SU-DHL-6 (cell line): ENCODE results near the gene ACSM6.

Experiments used
- H2AFZ ChIP-seq: fragments of 200-600 bp; sonication (generic); 2 replicates; pipeline ENCODE4 v1.6.1; 2014; ENCODE audit warnings: low read depth, mild to moderate bottlenecking, moderate library complexity, mixed read lengths, antibody characterized with exemption, low read length; ENCODE audit not compliant: severe bottlenecking
- H3F3A ChIP-seq: fragments of 200-600 bp; shearing (Covaris generic); 2 replicates; pipeline ENCODE4 v1.6.0; 2016; ENCODE audit warnings: antibody characterized with exemption, mild to moderate bottlenecking; ENCODE audit not compliant: insufficient read depth
- H3K27ac ChIP-seq: fragments of 200-600 bp; sonication (generic); 2 replicates; pipeline ENCODE4 v1.5.1; 2016; ENCODE audit warnings: low read depth, mild to moderate bottlenecking, low read length, moderate library complexity, mixed read lengths
- H3K27me3 ChIP-seq: fragments of 200-600 bp; sonication (generic), shearing (Covaris generic); 2 replicates; pipeline ENCODE4 v1.6.0; 2014; ENCODE audit warnings: mild to moderate bottlenecking, low read length
- H3K36me3 ChIP-seq: fragments of 200-600 bp; sonication (generic); 2 replicates; pipeline ENCODE4 v1.6.1; 2014; ENCODE audit warnings: mild to moderate bottlenecking, low read length, mixed read lengths
- H3K4me2 ChIP-seq: fragments of 300-600, 200-600 bp; shearing (Covaris generic), sonication (generic); 2 replicates; pipeline ENCODE4 v1.6.0; 2014; ENCODE audit warnings: low read length, low read depth, mild to moderate bottlenecking; ENCODE audit not compliant: poor library complexity, severe bottlenecking
- H3K4me3 ChIP-seq: fragments of 200-600 bp; sonication (generic); 2 replicates; pipeline ENCODE4 v1.5.1; 2014; ENCODE audit warnings: antibody characterized with exemption, low read length, mild to moderate bottlenecking, mixed read lengths; ENCODE audit not compliant: insufficient read depth, poor library complexity, severe bottlenecking
- H3K79me2 ChIP-seq: fragments of 200-600 bp; sonication (generic); 2 replicates; pipeline ENCODE4 v1.6.1; 2014; ENCODE audit warnings: mild to moderate bottlenecking, low read length, moderate library complexity; ENCODE audit not compliant: insufficient read depth
- H3K9ac ChIP-seq: fragments of 200-600 bp; sonication (generic); 2 replicates; pipeline ENCODE4 v1.7.0; 2014; ENCODE audit warnings: mild to moderate bottlenecking, low read length
- H3K9me2 ChIP-seq: fragments of 200-600 bp; sonication (generic); replicated peaks from 2 replicates; pipeline ENCODE4 v1.6.1; 2014; ENCODE audit warnings: low read length; ENCODE audit not compliant: insufficient read depth
- H3K9me3 ChIP-seq: fragments of 200-600 bp; sonication (generic); 2 replicates; pipeline ENCODE4 v1.6.1; 2014; ENCODE audit warnings: low read length, mixed read lengths; ENCODE audit not compliant: insufficient read depth
- H4K20me1 ChIP-seq: fragments of 200-600 bp; sonication (generic); 2 replicates; pipeline ENCODE4 v1.6.1; 2014; ENCODE audit warnings: low read depth, mild to moderate bottlenecking, antibody characterized with exemption, low read length, moderate library complexity, mixed read lengths
- CTCF ChIP-seq: fragments of 200-600 bp; sonication (generic); IDR thresholded peaks from one replicate; pipeline ENCODE4 v1.5.1; 2017; ENCODE audit warnings: antibody characterized with exemption, mild to moderate bottlenecking, low read length, moderate library complexity; ENCODE audit not compliant: insufficient read depth, poor library complexity, severe bottlenecking
- EZH2phosphoT487 ChIP-seq: fragments of 200-600 bp; sonication (generic), shearing (Covaris generic); conservative IDR thresholded peaks from 2 replicates; pipeline ENCODE4 v1.6.1; 2018; ENCODE audit warnings: mild to moderate bottlenecking, antibody characterized with exemption, low read length, moderate library complexity, mixed read lengths

ACSM6 gene

GRCh38 chr10:95257849-95258248 lies 63.8 kb downstream of the ACSM6 start:
- H3K36me3 ChIP-seq = no peaks in the 10 kb centered on the region
- no peak overlapping the region for H3K4me3 ChIP-seq
- no peak overlapping the region for H3K4me2 ChIP-seq
- H4K20me1 ChIP-seq = no peaks in the 10 kb centered on the region
- no peaks in the 10 kb centered on the region for H3K9me2 ChIP-seq
- no peaks in the 10 kb centered on the region for H3K79me2 ChIP-seq
- H3F3A ChIP-seq = no peaks in the 10 kb centered on the region
- no peak for TF ChIP-seq CTCF
- TF ChIP-seq EZH2phosphoT487 = no peak
- H2AFZ ChIP-seq = no peak overlapping the region
- H3K9ac ChIP-seq = no peak overlapping the region
- H3K27ac ChIP-seq = no peak overlapping the region
- H3K9me3 ChIP-seq = peaks cover 3% of the 10 kb centered on the region; the same call in 1 of the 2 replicates
- H3K27me3 ChIP-seq = no peaks in the 10 kb centered on the region

GRCh38 chr10:95260397-95260881 lies 66.4 kb downstream of the ACSM6 start:
- H3K9ac ChIP-seq = no peak overlapping the region
- H3K9me2 ChIP-seq = no peaks in the 10 kb centered on the region
- no peak overlapping the region for H2AFZ ChIP-seq
- no peak overlapping the region for H3K4me2 ChIP-seq
- H3K27me3 ChIP-seq = no peaks in the 10 kb centered on the region
- H3K27ac ChIP-seq = no peak overlapping the region
- no peak for TF ChIP-seq CTCF
- no peak for TF ChIP-seq EZH2phosphoT487
- no peaks in the 10 kb centered on the region for H3K36me3 ChIP-seq
- H3F3A ChIP-seq = no peaks in the 10 kb centered on the region
- H3K4me3 ChIP-seq = no peak overlapping the region
- no peaks in the 10 kb centered on the region for H4K20me1 ChIP-seq
- peaks cover 3% of the 10 kb centered on the region; the same call in 1 of the 2 replicates for H3K9me3 ChIP-seq
- H3K79me2 ChIP-seq = no peaks in the 10 kb centered on the region

- no peaks in the 10 kb centered on the region for H4K20me1 ChIP-seq
- no peaks in the 10 kb centered on the region for H3K36me3 ChIP-seq
- H3K79me2 ChIP-seq = no peaks in the 10 kb centered on the region
- H3K4me2 ChIP-seq = no peak overlapping the region
- H3K9me2 ChIP-seq = no peaks in the 10 kb centered on the region
- no peak for TF ChIP-seq EZH2phosphoT487
- TF ChIP-seq CTCF = no peak
- H3K9ac ChIP-seq = no peak overlapping the region
- no peaks in the 10 kb centered on the region for H3K27me3 ChIP-seq
- no peak overlapping the region for H2AFZ ChIP-seq
- H3F3A ChIP-seq = no peaks in the 10 kb centered on the region
- no peak overlapping the region for H3K27ac ChIP-seq
- peaks cover 3% of the 10 kb centered on the region; the same call in 1 of the 2 replicates for H3K9me3 ChIP-seq
- no peak overlapping the region for H3K4me3 ChIP-seq
Measured at GRCh38 chr10:95260909-95261552, 67.0 kb downstream of the ACSM6 start.
